Epithelial cell of prostate (primary cell): ENCODE results near the gene CSMD2.
A peak's percentile ranks its signal among the peaks of the same experiment; 100 is the strongest.

Experiments
- DNase-seq: peaks from one replicate; pipeline ENCODE4 v3.0.0-alpha.2; 2011; ENCODE audit warnings: low read depth, low spot score
- H3K27ac ChIP-seq: fragments of 450-650 bp; 2 replicates; pipeline ENCODE4 v1.5.1; 2017; ENCODE audit warnings: mild to moderate bottlenecking

CSMD2 gene

GRCh38 chr1:34162852-34163766 is 1.9 kb downstream of the CSMD2 start:
- H3K27ac ChIP-seq = no peak overlapping the region
- peak; percentile 63 for DNase-seq

GRCh38 chr1:34156739-34157138 is 8.3 kb downstream of the CSMD2 start:
- no peak overlapping the region for H3K27ac ChIP-seq
- DNase-seq = no peak

GRCh38 chr1:34155860-34156259 is 9.2 kb downstream of the CSMD2 start:
- DNase-seq = no peak
- H3K27ac ChIP-seq = no peak overlapping the region

- H3K27ac ChIP-seq = no peak overlapping the region
- DNase-seq = no peak
These were observed 11.8 kb downstream of the CSMD2 start for GRCh38 chr1:34153246-34153645.

GRCh38 chr1:34149501-34149900 is 15.5 kb downstream of the CSMD2 start:
- H3K27ac ChIP-seq = no peak overlapping the region
- no peak for DNase-seq

GRCh38 chr1:34147301-34147700 is 17.7 kb downstream of the CSMD2 start:
- no peak overlapping the region for H3K27ac ChIP-seq
- DNase-seq = no peak

GRCh38 chr1:34144766-34145165 is 20.3 kb downstream of the CSMD2 start:
- H3K27ac ChIP-seq = no peak overlapping the region
- DNase-seq = no peak

- no peak for DNase-seq
- no peak overlapping the region for H3K27ac ChIP-seq
These were observed 21.1 kb downstream of the CSMD2 start for GRCh38 chr1:34143975-34144374.

GRCh38 chr1:34140011-34140676 is 24.9 kb downstream of the CSMD2 start:
- DNase-seq = no peak
- H3K27ac ChIP-seq = no peak overlapping the region

GRCh38 chr1:34137411-34137810 is 27.6 kb downstream of the CSMD2 start:
- no peak for DNase-seq
- no peak overlapping the region for H3K27ac ChIP-seq

- DNase-seq = no peak
- no peak overlapping the region for H3K27ac ChIP-seq
These were observed 32.9 kb downstream of the CSMD2 start for GRCh38 chr1:34132161-34132420.

GRCh38 chr1:34131396-34132160 is 33.5 kb downstream of the CSMD2 start:
- no peak overlapping the region for H3K27ac ChIP-seq
- no peak for DNase-seq

GRCh38 chr1:34130306-34130705 is 34.7 kb downstream of the CSMD2 start:
- DNase-seq = no peak
- no peak overlapping the region for H3K27ac ChIP-seq

GRCh38 chr1:34129630-34130029 is 35.4 kb downstream of the CSMD2 start:
- DNase-seq = no peak
- no peak overlapping the region for H3K27ac ChIP-seq

GRCh38 chr1:34128186-34128889 is 36.7 kb downstream of the CSMD2 start:
- no peak overlapping the region for H3K27ac ChIP-seq
- DNase-seq = no peak

GRCh38 chr1:34127006-34128000 is 37.7 kb downstream of the CSMD2 start:
- H3K27ac ChIP-seq = no peak overlapping the region
- DNase-seq = no peak

GRCh38 chr1:34126486-34126885 is 38.5 kb downstream of the CSMD2 start:
- H3K27ac ChIP-seq = no peak overlapping the region
- no peak for DNase-seq

- no peak for DNase-seq
- H3K27ac ChIP-seq = no peak overlapping the region
These were observed 39.2 kb downstream of the CSMD2 start for GRCh38 chr1:34125721-34126380.
